ENCODE data around the gene ZBTB6. TPM values are rescaled to one million over a fixed set of nuclear protein-coding genes. Genes with fewer than 3 reads are reported as not detected.
A peak's percentile ranks its signal among the peaks of the same experiment; 100 is the strongest.

The ZBTB6 gene
- total and polyA plus RNA-seq, 9 of the 15 experiments (the other 6 are each of a cell fraction or from before 2014, with no cell fraction given): 1.4 to 7.2 (median 5.3) TPM

- TF ChIP-seq, protein P1, sequence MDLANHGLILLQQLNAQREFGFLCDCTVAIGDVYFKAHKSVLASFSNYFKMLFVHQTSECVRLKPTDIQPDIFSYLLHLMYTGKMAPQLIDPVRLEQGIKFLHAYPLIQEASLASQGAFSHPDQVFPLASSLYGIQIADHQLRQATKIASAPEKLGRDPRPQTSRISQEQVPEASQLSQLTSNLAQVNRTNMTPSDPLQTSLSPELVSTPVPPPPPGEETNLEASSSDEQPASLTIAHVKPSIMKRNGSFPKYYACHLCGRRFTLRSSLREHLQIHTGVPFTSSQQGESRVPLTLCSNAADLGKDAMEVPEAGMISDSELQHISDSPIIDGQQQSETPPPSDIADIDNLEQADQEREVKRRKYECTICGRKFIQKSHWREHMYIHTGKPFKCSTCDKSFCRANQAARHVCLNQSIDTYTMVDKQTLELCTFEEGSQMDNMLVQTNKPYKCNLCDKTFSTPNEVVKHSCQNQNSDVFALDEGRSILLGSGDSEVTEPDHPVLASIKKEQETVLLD (IDR thresholded peaks at IDR 0.05): no peak
- no peak for TF ChIP-seq ZNF431 (CRISPR knock-in tag; IDR thresholded peaks at IDR 0.05)
- TF ChIP-seq E4F1 (CRISPR knock-in tag; IDR thresholded peaks at IDR 0.05; ENCODE audit: borderline replicate concordance): no peak
- no peak for TF ChIP-seq POLR2G (IDR thresholded peaks at IDR 0.05; ENCODE audit: low read depth, low read length)
- TF ChIP-seq, protein P2, sequence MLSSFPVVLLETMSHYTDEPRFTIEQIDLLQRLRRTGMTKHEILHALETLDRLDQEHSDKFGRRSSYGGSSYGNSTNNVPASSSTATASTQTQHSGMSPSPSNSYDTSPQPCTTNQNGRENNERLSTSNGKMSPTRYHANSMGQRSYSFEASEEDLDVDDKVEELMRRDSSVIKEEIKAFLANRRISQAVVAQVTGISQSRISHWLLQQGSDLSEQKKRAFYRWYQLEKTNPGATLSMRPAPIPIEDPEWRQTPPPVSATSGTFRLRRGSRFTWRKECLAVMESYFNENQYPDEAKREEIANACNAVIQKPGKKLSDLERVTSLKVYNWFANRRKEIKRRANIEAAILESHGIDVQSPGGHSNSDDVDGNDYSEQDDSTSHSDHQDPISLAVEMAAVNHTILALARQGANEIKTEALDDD (IDR thresholded peaks at IDR 0.05): peak; percentile 30; the same call in 1 of the 2 replicates
- TF ChIP-seq ZNF277 (CRISPR knock-in tag; IDR thresholded peaks at IDR 0.05; ENCODE audit: borderline replicate concordance): no peak
- TF ChIP-seq BACH1 (tag; IDR thresholded peaks at IDR 0.05): peak; percentile 52; the same call in 1 of the 2 replicates
- no peak for TF ChIP-seq VEZF1 (CRISPR knock-in tag; IDR thresholded peaks at IDR 0.05)
- TF ChIP-seq, protein P3, sequence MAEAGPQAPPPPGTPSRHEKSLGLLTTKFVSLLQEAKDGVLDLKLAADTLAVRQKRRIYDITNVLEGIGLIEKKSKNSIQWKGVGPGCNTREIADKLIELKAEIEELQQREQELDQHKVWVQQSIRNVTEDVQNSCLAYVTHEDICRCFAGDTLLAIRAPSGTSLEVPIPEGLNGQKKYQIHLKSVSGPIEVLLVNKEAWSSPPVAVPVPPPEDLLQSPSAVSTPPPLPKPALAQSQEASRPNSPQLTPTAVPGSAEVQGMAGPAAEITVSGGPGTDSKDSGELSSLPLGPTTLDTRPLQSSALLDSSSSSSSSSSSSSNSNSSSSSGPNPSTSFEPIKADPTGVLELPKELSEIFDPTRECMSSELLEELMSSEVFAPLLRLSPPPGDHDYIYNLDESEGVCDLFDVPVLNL (CRISPR knock-in tag; IDR thresholded peaks at IDR 0.05; ENCODE audit: low read depth): no peak
- TF ChIP-seq E2F8 (IDR thresholded peaks at IDR 0.05; ENCODE audit: low read depth, partially characterized antibody): no peak
- TF ChIP-seq SMARCE1 (IDR thresholded peaks at IDR 0.05): no peak
- no peak for TF ChIP-seq SLC30A9 (CRISPR knock-in tag; IDR thresholded peaks at IDR 0.05)
- no peak for TF ChIP-seq KDM4B (IDR thresholded peaks at IDR 0.05; ENCODE audit: borderline replicate concordance in 2 of 2, low read depth in 1 of 2)
These were observed 32.1 kb upstream of the ZBTB6 start (continued) for GRCh38 chr9:122944960-122945888.
